Stimulated activated CD4-positive, alpha-beta T cell treated with anti-CD3 and anti-CD28 coated beads, Interleukin-12 subunit alpha, Interleukin-12 subunit beta, amount 100 ng/mL, for 48 hours (primary cell): ENCODE data around the gene RAD9A.
"Not testable (repeated sequence)": the region's sequence is repeated elsewhere in the genome, so short reads cannot be mapped to it uniquely, and the experiment has no call there.

Source experiments
- DNase-seq, 3 donors: peaks; one replicate each; pipeline ENCODE4 v3.0.0-alpha.2; 2020; ENCODE audit warnings: low read depth in 2 of 3, low spot score in 1 of 3

RAD9A gene

GRCh38 chr11:67395555-67396258 is 3.9 kb downstream of the RAD9A start:
- DNase-seq = no peak

DNA sequence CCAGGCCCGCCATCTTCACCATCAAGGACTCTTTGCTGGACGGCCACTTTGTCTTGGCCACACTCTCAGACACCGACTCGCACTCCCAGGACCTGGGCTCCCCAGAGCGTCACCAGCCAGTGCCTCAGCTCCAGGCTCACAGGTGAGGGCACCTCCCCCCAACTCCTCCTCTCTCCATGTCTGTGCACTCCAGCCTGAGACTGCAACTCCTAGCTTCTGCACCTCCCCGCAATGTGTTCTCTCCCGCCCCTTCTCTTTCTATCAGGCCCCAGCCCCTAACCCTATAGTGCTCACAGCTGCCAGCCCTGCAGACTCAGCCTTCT is 4.4 kb downstream of the RAD9A start:
- no peak for DNase-seq

GRCh38 chr11:67396587-67397389 is 5.0 kb downstream of the RAD9A start:
- DNase-seq = no peak

GRCh38 chr11:67397536-67397935 is 5.8 kb downstream of the RAD9A start:
- DNase-seq = no peak

DNA sequence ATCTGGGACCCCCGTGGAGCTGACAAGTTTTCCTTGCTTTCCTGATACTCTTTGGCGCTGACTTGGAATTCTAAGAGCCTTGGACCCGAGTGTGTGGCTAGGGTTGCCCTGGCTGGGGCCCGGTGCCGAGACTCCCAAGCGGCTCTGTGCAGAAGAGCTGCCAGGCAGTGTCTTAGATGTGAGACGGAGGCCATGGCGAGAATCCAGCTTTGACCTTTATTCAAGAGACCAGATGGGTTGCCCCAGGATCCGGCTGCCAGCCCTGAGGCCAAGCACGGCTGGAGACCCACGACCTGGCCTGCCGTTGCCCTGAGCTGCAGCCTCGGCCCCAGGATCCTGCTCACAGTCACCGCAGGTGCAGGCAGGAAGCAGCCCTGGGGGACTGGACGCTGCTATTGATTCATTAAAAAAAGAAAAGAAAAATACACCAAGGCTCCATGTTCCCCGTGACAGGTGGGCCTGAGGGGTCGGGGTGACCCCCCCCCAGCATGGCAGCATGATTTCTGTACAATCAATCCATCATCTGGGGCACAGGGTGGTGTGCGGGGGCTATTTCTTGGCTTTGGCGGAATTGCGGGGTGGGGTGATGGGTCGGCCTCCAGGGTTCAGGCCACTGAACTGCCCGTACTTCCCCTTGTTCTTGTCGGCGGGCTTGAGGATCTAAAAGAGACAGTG is 6.3 kb downstream of the RAD9A start:
- no peak for DNase-seq

- DNase-seq = no peak
Observed at GRCh38 chr11:67398661-67399563, 7.1 kb downstream of the RAD9A start.

GRCh38 chr11:67400251-67400941 is 8.6 kb downstream of the RAD9A start:
- DNase-seq = no peak

- DNase-seq = no peak
Observed at GRCh38 chr11:67400942-67401494, 9.2 kb downstream of the RAD9A start.

- DNase-seq = peak; percentile 83 to 92 (median 88)
Observed at GRCh38 chr11:67401495-67402191, 9.9 kb downstream of the RAD9A start, which contains the start of gene PPP1CA. Gene PPP1CA (minus strand): TSS chr11:67401858. CDS start chr11:67401782, 76 bp downstream.

DNA sequence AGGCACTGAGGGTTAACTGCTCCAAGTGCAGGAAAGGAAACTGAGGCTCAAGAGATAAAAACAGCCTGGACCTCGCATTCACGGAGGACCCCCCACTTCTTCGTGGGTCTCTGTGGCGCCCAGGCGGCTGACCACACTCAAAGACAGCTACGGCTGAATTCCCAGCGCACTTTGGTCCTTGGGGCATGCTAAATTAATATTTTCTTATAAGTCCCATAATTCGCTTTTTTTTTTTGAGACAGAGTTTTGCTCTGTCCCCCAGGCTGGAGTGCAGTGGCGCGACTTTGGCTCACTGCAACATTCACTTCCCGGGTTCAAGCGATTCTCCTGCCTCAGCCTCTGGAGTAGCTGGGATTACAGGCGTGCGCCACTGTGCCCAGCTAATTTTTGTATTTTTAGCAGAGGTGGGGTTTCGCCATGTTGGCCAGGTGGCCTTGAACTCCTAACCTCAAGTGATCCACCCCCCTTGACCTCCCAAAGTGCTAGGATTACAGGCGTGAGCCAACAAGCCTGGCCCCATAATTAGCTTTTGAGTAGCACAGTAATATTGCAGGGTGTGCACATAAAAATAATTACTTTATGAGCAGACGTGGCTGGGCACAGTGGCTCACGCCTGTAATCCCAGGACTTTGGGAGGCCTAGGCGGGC is 10.5 kb downstream of the RAD9A start:
- not testable (repeated sequence) for DNase-seq

DNA sequence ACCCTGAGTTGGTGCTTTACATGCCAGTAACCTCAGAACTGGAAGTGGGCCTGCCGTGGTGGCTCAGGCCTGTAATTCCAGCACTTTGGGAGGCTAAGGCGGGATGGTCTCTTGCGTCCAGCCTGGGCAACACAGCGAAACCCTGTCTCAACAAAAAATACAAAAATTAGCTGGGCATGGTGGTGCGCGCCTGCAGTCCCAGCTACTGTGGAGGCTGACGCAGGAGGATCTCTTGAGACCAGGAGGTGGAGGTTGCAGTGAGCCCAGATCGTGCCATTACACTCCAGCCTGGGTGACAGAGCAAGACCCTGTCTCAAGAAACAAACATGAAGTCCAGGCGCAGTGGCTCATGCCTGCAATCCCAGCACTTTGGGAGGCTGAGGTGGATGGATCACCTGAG is 11.3 kb downstream of the RAD9A start:
- not testable (repeated sequence) for DNase-seq

GRCh38 chr11:67404515-67405195 is 12.9 kb downstream of the RAD9A start:
- DNase-seq = no peak

GRCh38 chr11:67405196-67405567 is 13.4 kb downstream of the RAD9A start:
- DNase-seq = no peak

- no peak for DNase-seq
Observed at GRCh38 chr11:67405688-67406339, 14.0 kb downstream of the RAD9A start.

DNA sequence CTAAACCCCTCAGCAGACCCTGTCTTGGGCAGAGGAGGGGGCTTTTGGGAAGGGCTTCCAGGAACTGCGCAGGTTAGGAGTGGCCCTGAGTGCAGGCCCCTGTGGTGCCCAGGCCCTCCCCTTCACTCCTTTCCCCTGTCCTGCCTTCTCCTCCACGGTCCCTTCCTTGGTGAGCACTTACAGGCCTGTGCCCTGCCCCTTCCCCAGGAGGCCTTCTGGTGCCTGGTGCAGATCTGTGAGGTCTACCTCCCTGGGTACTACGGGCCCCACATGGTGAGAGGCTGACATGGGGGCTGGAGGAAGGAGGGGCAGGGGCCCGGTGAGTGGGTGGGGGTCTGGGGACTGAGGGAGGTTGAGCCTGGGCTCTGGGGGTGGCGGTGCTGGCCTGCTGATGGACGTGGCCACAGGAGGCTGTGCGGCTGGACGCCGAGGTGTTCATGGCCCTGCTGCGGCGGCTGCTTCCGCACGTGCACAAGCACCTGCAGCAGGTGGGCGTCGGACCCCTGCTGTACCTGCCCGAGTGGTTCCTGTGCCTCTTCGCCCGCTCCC is 14.7 kb downstream of the RAD9A start:
- no peak for DNase-seq

DNA sequence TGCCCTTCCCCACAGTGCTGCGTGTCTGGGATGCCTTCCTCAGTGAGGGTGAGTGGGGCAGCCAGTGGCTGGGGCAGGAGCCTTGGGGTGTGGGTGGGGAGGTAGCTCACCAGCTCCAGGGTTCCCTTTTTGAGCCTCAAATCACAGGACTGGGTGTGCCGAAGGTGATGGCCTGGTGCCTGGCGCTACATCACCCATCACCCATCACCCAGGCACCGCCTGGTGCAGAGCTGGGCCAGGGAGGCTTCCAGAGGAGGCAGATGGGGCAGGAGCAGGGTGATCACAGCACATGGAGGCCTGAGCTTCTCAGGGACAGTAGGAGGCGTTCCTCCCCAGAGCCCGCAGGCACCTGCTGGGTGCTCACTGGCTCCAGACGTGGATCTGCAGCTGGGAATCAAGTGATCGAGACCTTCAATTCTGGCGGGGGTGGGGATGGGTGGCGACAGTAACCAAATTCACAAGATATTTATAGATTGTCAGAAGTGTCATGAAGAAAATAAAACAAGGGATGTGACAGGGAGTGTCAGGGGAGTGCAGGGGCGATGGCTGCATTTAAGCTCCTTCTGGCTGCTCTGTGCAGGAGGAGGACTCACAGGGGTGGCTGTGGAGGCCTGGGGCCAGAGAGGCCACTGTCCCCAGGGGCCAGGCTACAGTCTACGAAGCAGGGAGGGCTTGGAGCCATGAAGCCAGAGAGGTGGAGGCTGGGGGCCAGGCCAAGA is 15.3 kb downstream of the RAD9A start:
- no peak for DNase-seq

- no peak for DNase-seq
Observed at GRCh38 chr11:67407688-67408163, 15.9 kb downstream of the RAD9A start.
